ENCODE measurements around the gene TRIM47. TPM values are rescaled to one million over a fixed set of nuclear protein-coding genes. Genes with fewer than 3 reads are reported as not detected.
A peak's percentile ranks its signal among the peaks of the same experiment; 100 is the strongest.
"Not testable (repeated sequence)": the region's sequence is repeated elsewhere in the genome, so short reads cannot be mapped to it uniquely, and the experiment has no call there.

TRIM47 gene
- total RNA-seq, 1 donor from 2014 or later: 54.2 TPM

DNA sequence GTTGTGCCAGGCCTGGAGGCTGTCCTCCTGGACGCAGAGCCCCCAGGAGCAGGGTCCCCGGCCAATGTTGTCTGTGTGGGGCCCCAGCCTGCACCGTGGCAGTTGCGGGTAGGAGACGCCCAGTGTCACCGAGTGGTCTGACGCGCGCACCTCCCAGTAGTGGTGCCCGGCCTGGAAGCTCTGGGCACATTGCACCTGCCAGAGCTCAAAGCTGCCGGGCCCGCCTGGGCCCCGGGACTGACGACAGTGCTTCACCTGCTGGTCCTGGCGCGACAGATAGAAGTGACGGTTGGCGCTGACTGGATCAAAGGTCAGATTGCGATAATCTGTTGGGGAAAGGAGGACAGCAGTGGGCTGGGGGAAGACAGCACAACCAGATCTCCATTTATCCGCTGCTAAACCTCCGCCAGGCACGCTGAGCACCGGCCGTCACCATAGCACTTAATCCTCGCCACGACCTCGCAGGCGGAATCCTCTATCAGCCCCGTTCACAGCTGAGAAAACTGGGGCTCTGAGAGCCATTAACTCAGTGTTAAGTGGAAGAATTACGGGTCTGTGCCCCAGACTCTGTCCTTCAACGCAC is 12.7 kb upstream of the TRIM47 start:
- no peak for DNase-seq

DNA sequence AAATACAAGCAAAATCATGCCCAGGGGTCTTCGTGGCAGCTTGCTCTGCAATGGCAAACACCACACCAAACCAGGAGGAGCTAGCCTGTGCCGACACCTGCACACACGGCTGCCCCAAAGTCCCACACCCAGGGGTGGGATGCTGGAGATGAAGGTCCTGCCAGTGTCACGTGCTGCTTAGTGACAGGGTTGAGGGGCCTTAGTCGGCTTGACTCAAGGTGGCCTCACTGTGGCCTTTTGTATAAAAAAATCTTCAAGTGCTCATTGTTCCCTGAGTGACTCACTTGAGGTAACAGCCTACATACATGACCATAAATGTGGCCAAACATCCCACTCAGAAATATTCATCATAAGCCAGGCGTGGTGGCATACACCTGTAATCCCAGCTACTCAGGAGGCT is 11.1 kb upstream of the TRIM47 start:
- DNase-seq: no peak

DNA sequence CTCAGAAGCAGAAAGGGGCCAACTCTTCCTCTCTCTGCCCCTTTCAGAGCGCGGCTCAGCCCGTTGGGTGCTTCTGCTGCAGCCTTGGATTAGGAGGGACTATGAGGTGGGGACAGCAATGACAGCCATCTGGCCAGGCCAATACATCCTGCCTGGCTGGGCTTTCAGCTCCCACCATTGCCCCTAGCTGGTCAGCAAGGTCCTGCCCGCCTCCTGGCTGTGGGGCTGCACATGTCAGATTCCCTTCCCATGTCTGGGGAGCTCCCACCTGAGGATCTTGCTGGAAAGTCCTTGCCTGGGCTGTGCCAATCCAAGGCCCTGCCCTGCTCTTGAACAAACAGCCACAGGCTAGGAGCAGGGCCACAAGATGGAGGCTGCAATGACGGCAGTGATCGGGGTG is 10.1 kb upstream of the TRIM47 start:
- no peak for DNase-seq

DNA sequence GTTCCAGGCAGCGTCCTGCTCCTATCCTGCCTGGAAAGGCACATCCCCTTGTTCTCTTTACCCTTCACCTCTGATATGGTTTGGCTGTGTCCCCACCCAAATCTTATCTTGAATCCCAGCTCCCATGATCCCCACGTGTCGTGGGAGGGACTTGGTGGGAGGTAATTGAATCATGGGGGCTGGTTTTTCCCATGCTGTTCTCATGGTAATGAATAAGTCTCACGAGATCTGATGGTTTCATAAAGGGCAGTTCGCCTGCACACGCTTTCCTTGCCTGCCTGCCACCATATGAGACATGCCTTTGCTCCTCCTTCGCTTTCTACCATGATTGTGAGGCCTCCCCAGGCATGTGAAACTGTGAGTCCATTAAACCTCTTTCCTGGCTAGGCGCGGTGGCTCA is 7.5 kb upstream of the TRIM47 start:
- DNase-seq: not testable (repeated sequence)

DNA sequence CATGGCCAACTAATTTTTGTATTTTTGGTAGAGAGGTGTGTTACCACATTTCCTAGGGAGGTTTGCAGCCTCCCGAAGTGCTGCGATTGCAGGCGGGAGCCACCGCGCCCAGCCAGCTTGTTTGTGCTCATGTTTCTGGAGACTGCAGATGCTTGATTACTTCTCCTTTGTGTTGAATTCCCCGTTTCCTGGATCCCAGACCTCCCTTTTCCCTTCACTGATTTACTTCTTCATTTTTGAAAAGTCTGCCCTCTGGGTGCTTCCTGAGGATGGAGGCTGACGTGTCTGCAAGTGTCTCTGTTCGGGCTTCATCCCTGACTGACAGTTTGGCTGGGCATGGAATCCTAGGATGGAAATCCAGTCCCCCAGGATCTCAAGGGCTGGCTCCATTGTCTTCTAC is 7.0 kb upstream of the TRIM47 start:
- DNase-seq: no peak

DNA sequence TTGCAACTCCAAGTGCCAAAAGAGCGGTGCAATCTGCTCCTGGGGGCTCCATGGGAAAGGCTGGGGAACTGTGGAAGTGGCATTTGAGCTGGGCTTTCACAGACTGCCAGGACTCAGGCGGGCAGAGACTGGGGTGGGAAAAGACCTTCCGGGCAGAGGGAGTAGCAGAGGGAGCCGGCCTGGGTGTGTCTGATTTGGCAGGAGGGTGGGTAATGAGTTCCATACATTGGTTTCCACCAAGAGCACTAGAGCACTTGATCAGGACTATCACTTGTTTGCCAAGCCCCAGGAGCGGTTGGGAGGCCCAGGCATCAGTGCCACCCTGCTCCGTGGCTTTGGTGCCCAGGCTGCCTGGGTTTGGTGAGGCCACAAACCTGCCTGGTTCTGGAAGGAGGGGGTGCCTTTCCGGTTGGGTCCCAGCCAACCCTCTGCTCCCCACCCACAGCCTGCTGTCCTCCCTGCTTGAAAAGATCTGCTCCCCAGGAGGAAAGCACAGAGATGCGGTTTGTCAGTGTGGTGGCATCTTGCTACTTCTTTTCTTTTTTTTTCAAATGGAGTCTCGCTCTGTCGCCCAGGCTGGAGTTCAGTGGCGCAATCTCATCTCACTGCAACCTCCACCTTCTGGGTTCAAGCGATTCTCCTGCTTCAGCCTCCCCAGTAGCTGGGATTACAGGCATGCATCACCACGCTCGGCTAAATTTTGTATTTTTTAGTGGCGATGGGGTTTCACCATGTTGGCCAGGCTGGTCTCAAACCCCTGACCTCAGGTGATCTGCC is 3.5 kb upstream of the TRIM47 start:
- no peak for DNase-seq

DNA sequence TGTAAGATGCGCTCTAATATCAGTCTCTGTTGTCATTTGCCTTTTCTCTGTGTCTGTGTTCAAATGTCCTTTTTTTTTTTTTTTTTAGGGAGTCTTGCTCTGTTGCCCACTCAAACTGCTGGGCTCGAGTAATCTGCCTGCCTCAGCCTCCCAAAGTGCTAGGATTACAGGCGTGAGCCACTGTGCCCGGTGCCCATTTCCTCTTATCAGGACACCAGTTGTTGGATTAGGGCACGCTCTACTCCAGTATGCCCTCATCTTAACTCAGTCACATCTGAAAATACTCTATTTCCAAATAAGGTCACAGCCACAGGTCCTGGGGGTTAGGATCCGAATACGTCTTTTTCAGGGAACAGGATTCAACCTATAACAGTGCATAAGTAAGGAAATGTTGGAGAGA is 1.9 kb upstream of the TRIM47 start:
- DNase-seq: no peak

DNA sequence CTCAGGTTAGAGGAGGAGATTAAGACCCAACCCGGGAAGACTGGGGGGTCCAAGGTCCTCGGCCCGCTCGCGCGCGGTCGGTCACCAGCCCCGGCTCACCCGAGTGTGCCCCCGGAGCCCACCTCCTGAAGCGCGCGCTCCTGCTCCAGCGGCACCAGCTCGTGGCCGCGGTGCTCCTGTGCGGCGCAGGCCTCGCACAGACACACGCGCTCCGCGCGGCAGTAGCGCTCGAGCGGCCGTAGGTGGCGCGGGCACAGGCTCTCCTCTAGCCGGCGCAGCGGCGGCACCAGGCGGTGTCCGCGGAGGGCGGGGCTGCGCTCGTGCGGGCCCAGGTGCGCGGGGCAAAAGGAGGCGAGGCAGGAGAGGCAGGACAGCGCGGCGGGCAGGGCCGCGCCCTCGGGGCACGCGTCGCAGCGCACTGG is 618 bp downstream of the TRIM47 start:
- DNase-seq: peak; percentile 82

DNA sequence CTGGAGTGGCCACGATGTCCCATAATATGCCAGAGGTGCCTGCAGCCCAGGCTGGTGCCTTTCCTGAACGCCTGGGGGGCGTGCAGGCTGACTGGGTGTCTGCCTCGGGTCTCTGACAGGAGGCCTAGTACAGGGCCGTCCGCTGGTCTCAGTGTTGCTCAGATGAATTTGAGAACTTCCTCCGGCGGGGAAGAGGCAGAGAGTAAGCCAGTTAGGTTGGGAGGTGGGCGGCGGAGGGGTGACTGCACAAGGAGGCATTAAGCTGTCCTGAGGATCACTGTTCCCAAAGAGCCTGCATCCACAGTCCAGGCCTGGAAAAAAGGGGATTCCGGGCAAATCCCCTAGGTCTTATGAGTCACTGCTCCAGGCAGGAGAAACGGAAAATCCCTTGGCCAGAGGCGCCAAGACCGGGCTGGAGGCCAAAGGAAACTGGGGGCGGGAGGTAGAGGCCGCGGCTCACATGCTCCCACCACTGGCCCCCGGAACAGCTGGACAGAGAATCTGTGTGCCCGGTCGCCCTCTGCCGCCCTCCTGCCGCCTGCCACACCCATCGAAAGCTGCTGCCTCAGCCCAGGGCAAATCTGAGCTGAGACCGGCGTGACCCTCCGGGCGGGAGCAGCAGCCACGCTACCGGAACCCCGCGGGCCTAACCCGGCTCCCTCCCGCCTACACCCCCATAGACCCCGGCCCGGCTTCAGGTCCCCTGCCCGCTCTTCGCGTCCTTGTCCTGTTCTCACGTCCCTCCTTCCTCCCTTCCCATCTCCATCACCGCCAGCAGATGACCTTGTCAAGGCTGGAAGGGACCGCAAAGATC is 1.2 kb downstream of the TRIM47 start:
- DNase-seq: peak; percentile 97

DNA sequence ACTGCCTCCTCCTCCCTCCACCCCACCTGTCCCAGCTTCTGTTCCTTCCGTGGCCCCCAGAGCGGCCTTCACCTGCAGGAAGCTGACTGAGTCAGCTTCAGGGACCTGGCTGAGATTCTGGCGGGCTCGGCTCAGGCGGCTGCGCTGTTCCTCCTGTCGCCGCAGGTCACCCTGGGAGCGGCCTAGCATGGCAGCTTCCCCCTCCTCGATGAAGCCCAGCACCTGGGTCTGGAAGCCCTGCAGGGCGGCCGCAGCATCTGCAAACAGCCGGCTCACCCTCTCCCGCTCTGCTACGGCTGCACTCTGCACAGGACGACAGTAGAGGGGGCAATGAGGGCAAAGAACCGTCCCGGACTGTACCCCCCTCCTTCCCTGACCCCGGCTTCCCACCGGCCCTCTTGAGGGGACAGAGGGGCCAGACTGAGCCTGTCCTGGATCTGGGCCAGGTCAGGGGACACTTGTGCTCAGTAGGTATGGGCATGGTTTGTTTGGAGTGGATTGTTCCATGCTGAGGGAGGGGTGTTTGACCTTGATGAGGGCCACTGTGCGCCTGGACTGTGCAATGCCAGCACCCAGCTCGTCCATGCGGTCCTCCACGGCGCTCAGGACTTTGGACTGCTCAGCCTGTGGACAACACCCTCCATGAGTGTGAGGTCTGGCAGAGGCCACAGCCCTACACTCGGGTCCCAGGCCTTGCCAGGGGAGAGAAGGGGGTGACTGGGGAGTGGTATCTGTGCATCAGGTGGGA is 2.0 kb downstream of the TRIM47 start:
- peak; percentile 50 for DNase-seq

DNA sequence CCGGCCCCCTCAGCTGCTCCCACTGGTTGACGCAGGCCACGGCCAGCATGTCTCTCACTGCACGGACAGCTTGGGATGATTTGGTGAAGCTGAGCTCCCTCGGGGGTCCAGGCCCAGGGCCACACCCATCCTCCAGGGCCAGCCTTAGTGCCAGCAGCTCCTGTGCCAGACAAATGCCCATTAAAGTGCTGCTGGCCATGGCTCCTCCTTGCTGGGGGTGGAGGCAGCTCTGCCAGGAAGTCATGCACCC is 2.5 kb downstream of the TRIM47 start:
- DNase-seq: no peak

DNA sequence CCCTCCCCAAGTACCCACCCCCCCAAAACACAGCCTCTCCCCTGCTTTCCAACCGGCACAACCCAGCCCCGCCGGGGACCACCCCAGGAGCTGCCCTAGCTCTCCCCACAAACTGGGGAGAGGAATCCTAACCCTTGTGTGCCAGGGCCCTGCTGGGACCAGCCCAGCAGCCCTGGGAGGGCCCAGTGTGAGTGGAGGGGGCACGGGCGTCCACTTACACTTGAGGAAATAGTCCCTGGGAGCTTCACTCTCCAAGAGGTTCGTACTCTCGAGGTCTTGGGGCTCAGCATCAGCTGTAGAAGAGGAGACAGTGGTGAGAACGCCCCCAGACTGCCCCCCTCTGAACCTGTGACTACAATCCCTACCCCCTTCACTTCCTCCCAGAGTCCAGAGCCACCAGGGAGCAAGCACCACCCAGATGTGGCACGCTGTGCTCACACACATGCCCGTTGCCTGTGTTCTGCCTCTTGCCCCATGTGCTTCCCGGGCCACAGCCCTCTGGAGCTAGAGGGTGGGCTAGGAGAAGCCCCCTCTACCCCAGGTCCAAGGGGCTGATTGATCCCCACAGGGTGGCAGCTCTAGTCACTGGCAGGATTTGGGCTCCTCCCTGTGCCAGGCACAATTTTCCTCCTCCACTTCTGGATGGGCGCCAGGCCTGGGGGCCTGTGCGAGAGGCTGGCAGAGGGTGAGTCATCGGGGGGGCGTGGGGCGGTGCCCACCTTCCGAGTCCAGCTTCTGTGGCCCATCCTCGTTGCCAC is 3.0 kb downstream of the TRIM47 start:
- peak; percentile 85 for DNase-seq

DNA sequence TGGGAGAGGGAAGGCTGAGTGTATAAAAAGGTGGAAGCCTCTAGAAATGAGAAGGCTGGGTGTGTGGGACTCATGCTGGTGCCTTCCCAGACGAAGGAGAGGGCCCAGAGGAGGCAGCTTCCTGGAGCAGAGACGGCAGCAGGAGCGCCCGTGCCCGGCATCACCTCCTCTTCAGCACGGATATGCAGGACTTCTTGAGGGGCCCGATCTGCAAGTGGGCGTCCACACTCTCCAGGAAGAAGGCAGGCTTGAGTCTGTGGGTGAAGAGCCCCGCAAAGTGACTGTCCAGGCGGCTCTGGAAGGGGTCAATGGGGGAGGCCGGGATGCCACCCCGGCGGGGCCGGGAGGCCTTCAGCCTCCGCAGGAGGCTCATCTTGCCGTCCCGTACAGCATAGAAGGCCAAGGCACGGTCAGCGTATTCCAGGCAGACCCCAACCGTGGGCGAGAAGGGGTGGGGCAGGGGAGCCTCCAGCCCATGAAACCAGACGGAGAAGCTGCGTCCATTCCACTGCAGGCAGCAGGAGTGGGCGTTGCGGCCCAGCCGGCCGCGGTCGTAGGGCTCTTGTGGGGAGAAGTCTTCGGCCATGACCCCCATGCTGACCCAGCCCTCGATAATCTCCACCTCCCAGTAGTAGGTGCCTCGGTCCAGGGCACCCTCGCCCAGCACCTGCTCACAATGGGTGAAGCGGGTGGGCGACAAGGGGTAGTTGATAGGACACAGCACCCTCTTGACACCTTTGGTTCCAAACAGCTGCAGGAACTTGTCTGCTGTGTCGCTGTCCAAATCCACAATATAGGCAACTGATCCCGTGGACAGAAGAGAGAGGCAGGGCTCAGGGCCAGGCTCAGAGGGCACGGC is 3.8 kb downstream of the TRIM47 start:
- no peak for DNase-seq

DNA sequence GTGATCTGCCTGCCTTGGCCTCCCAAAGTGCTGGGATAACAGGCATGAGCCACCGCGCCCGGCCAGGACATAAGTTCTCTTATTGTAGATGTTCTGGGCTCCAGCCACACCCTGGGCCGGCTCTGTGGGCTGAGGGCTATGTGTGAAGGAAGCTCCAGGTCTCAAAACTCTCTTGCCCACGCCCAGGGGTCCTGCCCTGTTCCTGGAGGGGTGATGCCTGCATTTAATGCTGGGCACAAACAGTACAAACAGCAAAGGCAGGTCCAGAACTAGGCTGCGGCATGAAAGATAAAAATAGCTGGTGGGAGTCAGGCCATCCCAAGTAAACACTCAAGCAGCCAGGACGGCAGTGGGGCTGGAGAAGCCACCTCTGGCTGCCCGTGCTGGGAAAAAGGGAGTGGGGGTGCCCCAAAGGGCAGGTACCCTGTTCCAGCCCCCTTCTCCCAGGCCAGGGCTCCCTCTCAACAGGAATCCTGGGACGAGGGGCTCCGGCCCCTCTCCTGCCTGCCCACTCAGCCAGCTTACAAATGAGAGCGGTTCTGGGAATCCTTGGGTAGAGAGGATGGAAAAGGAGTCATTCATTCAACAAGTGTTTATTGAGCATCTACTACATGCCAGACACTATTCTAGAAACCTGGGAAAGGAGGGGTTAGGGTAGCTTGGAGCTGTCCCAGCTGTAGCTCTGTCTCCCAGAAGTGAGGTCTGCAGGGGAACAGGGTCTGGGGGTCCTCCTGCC is 4.6 kb downstream of the TRIM47 start:
- DNase-seq: no peak

DNA sequence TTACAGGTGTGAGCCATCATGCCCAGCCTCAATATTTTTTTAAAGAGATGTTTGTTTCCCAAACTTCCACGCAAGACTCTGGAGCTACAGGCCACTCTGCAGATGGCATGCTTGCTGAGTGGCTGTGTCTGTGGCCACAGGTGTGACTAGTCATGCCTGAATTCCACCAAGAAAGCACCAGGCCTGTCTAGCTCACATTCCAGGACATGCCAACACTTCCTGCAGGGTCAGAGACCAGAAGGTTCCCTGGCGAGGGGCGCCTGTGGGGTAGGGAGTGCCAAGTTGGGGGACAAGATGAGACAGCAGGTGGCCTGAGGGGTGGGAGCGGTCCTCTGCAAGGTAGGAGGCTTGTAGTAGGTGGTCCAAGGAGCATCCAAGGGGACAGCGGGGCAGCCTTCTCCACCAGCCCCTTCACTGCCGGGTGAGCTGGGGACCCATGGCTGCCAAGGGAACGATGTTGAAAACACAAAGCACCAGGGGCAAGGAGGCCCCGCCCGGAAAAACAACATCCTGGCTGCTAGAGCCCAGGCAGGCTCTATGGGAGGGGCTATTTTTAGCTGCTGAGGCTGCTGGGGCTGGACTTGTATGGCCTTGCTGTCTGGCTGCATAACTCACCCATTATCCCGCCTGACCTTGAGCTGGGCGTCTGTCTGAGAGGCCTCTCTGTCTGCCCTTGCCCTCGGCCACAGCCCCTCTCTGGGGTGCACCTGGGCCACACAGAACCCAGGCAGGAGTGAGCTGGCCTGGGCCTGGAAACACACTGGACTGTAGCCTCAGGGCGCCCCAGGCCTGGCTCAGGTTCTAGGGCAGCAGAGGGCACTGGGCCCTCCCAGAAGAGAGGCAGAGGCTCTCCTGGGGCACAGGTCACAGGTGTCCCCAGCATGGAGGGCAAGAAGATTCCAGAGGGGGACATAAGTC is 5.7 kb downstream of the TRIM47 start:
- peak; percentile 83 for DNase-seq

DNA sequence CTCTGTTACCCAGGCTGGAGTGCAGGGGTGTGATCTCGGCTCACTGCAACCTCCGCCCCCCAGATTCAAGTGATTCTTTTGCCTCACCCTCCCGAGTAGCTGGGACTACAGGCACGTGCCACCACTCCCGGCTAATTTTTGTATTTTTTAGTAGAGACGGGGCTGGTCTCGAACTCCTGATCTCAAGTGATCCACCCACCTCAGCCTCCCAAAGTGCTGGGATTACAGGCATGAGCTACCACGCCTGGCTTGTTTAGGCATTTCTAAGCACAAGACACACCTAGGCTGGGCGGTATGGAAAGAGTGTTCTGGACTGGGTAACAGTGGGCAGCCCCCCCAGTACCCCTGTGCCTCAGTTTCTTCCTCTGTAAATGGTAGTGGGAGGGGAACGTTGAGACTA is 8.2 kb downstream of the TRIM47 start:
- not testable (repeated sequence) for DNase-seq

DNA sequence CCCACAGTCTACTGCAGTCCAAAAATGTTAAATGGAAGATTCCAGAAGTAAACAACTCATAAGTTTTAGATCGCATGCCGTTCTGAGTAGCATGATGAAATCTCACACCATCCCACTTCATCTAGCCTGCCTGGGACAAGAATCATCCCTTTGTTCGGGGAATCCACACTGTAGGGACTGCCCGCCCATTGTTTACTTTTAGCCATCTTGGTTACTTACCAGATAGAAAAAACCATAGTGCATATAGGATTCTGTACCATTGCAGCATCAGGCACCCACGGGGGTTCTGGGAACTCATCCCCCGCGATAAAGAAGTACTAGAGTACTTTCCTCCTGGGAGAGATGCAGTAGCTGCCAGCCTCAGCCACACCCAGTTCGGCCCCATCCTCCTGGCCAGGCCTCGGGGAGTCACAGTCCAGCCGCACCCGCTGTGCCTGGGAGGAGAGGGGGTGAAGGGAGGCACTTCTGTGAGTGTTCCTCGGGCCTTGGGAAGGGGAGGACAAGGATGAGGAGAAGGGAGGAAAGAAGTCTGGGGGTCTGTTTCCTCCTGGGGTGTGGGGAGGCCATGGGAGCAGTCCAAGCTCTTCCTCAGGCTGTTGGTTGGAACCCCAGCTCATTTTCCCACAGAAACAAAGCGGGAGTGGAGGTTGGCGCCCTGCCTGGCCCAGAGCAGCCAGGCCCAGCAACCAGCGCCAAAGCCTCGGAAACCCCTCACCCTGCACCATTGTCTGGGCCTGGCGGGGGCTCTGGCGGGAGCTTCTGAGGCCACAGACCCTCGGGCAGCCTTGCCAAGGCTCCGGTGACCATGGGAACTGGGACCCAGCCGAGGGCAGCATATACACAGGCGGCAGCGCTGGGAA is 8.9 kb downstream of the TRIM47 start:
- DNase-seq: peak; percentile 72

DNA sequence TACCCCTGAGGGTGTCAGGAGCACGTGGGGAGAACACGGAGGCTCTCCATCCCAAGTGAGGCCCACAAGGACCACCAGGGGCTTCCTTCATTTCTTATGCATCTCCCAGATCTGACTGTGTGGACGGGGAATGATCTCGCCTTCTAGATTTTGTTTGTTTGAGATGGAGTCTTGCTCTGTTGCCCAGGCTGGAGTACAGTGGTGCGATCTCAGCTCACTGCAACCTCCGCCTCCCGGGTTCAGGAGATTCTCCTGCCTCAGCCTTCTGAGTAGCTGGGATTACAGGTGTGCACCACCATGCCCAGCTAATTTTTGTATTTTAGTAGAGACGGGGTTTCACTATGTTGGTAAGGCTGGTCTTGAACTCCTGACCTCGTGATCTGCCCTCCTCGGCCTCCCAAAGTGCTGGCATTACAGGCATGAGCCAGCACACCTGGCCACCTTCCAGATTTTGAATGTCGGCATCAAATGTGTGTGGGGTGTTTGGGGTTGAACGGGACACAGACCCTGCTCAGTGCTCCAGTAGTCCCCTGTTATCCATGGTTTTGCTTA is 9.6 kb downstream of the TRIM47 start:
- DNase-seq: not testable (repeated sequence)
